ENCODE results near the gene SIX2. TPM values are rescaled to one million over a fixed set of nuclear protein-coding genes. Genes with fewer than 3 reads are reported as not detected.
"Not testable (repeated sequence)": the region's sequence is repeated elsewhere in the genome, so short reads cannot be mapped to it uniquely, and the experiment has no call there.

SIX2 gene
- polyA plus RNA-seq, 1 donor = 0.03 TPM

GRCh38 chr2:45042401-45042800 lies 33.1 kb upstream of the SIX2 start:
- Histone ChIP-seq H3K4me1 (ENCODE audit: control insufficient read depth, insufficient read depth, low read length) (no peaks in the 10 kb centered on the region), H3K27me3 (ENCODE audit: control insufficient read depth, insufficient read depth, low read length) (peaks cover 25% of the 10 kb centered on the region), H3K36me3 (ENCODE audit: control insufficient read depth, insufficient read depth, low read length) (no peaks in the 10 kb centered on the region), H3K4me3 (ENCODE audit: low read length) (no peak overlapping the region), H3K9me3 (ENCODE audit: control insufficient read depth, low read depth, low read length) (no peaks in the 10 kb centered on the region), H3K27ac (ENCODE audit: low read length) (no peak overlapping the region)
- no peak for DNase-seq
- WGBS (ENCODE audit: insufficient coverage, low lambda C conversion rate) = 80% methylated on average over 1 of the region's 2 CpGs

- Histone ChIP-seq H3K9me3 (ENCODE audit: control insufficient read depth, low read depth, low read length) (no peaks in the 10 kb centered on the region), H3K27ac (ENCODE audit: low read length) (no peak overlapping the region), H3K4me1 (ENCODE audit: control insufficient read depth, insufficient read depth, low read length) (no peaks in the 10 kb centered on the region), H3K4me3 (ENCODE audit: low read length) (no peak overlapping the region), H3K27me3 (ENCODE audit: control insufficient read depth, insufficient read depth, low read length) (peaks cover 14% of the 10 kb centered on the region), H3K36me3 (ENCODE audit: control insufficient read depth, insufficient read depth, low read length) (no peaks in the 10 kb centered on the region)
- no peak for DNase-seq
These were observed 31.5 kb upstream of the SIX2 start for GRCh38 chr2:45040786-45041185.

GRCh38 chr2:45039804-45040203 lies 30.6 kb upstream of the SIX2 start:
- H3K4me3 ChIP-seq (ENCODE audit: low read length); H3K27ac ChIP-seq (ENCODE audit: low read length); DNase-seq; H3K36me3 ChIP-seq (ENCODE audit: control insufficient read depth, insufficient read depth, low read length); H3K4me1 ChIP-seq (ENCODE audit: control insufficient read depth, insufficient read depth, low read length); H3K9me3 ChIP-seq (ENCODE audit: control insufficient read depth, low read depth, low read length): not testable (repeated sequence)
- H3K27me3 ChIP-seq (ENCODE audit: control insufficient read depth, insufficient read depth, low read length) = peaks cover 12% of the 10 kb centered on the region
- WGBS (ENCODE audit: insufficient coverage, low lambda C conversion rate) = no CpG with 5 or more reads among the region's 5 CpGs

GRCh38 chr2:45038861-45039260 lies 29.6 kb upstream of the SIX2 start:
- H3K27me3 ChIP-seq (ENCODE audit: control insufficient read depth, insufficient read depth, low read length) = peaks cover 12% of the 10 kb centered on the region
- H3K9me3 ChIP-seq (ENCODE audit: control insufficient read depth, low read depth, low read length); H3K4me3 ChIP-seq (ENCODE audit: low read length); DNase-seq; H3K27ac ChIP-seq (ENCODE audit: low read length); H3K36me3 ChIP-seq (ENCODE audit: control insufficient read depth, insufficient read depth, low read length); H3K4me1 ChIP-seq (ENCODE audit: control insufficient read depth, insufficient read depth, low read length): not testable (repeated sequence)
- WGBS (ENCODE audit: insufficient coverage, low lambda C conversion rate) = no CpG with 5 or more reads among the region's 5 CpGs

GRCh38 chr2:45033302-45033701 lies 24.1 kb upstream of the SIX2 start:
- DNase-seq = no peak
- no peak overlapping the region for H3K27ac ChIP-seq (ENCODE audit: low read length)
- WGBS (ENCODE audit: insufficient coverage, low lambda C conversion rate) = 100% methylated on average over 1 of the region's 4 CpGs
- no peaks in the 10 kb centered on the region for H3K36me3 ChIP-seq (ENCODE audit: control insufficient read depth, insufficient read depth, low read length)
- H3K4me1 ChIP-seq (ENCODE audit: control insufficient read depth, insufficient read depth, low read length) = no peaks in the 10 kb centered on the region
- H3K27me3 ChIP-seq (ENCODE audit: control insufficient read depth, insufficient read depth, low read length) = peaks cover 22% of the 10 kb centered on the region
- no peaks in the 10 kb centered on the region for H3K9me3 ChIP-seq (ENCODE audit: control insufficient read depth, low read depth, low read length)
- H3K4me3 ChIP-seq (ENCODE audit: low read length) = no peak overlapping the region

GRCh38 chr2:45031028-45031427 lies 21.8 kb upstream of the SIX2 start:
- Histone ChIP-seq H3K4me3 (ENCODE audit: low read length) (no peak overlapping the region), H3K4me1 (ENCODE audit: control insufficient read depth, insufficient read depth, low read length) (no peaks in the 10 kb centered on the region), H3K27me3 (ENCODE audit: control insufficient read depth, insufficient read depth, low read length) (peaks cover 34% of the 10 kb centered on the region), H3K36me3 (ENCODE audit: control insufficient read depth, insufficient read depth, low read length) (no peaks in the 10 kb centered on the region), H3K27ac (ENCODE audit: low read length) (no peak overlapping the region), H3K9me3 (ENCODE audit: control insufficient read depth, low read depth, low read length) (no peaks in the 10 kb centered on the region)
- DNase-seq = no peak
- WGBS (ENCODE audit: insufficient coverage, low lambda C conversion rate) = no CpG with 5 or more reads among the region's 3 CpGs

GRCh38 chr2:45030553-45030952 lies 21.3 kb upstream of the SIX2 start:
- no peak for DNase-seq
- H3K36me3 ChIP-seq (ENCODE audit: control insufficient read depth, insufficient read depth, low read length) = no peaks in the 10 kb centered on the region
- 95% methylated on average over 1 of the region's 4 CpGs for whole genome bisulfite sequencing (ENCODE audit: insufficient coverage, low lambda C conversion rate)
- no peak overlapping the region for H3K27ac ChIP-seq (ENCODE audit: low read length)
- no peaks in the 10 kb centered on the region for H3K4me1 ChIP-seq (ENCODE audit: control insufficient read depth, insufficient read depth, low read length)
- no peak overlapping the region for H3K4me3 ChIP-seq (ENCODE audit: low read length)
- no peaks in the 10 kb centered on the region for H3K9me3 ChIP-seq (ENCODE audit: control insufficient read depth, low read depth, low read length)
- H3K27me3 ChIP-seq (ENCODE audit: control insufficient read depth, insufficient read depth, low read length) = peaks cover 37% of the 10 kb centered on the region

GRCh38 chr2:45029215-45029614 lies 20.0 kb upstream of the SIX2 start:
- Histone ChIP-seq H3K4me3 (ENCODE audit: low read length) (no peak overlapping the region), H3K27ac (ENCODE audit: low read length) (no peak overlapping the region), H3K27me3 (ENCODE audit: control insufficient read depth, insufficient read depth, low read length) (peaks cover 48% of the 10 kb centered on the region), H3K9me3 (ENCODE audit: control insufficient read depth, low read depth, low read length) (no peaks in the 10 kb centered on the region), H3K36me3 (ENCODE audit: control insufficient read depth, insufficient read depth, low read length) (no peaks in the 10 kb centered on the region), H3K4me1 (ENCODE audit: control insufficient read depth, insufficient read depth, low read length) (no peaks in the 10 kb centered on the region)
- 57% methylated on average over 1 of the region's 6 CpGs for WGBS (ENCODE audit: insufficient coverage, low lambda C conversion rate)
- no peak for DNase-seq

- no peak overlapping the region for H3K27ac ChIP-seq (ENCODE audit: low read length)
- no peaks in the 10 kb centered on the region for H3K36me3 ChIP-seq (ENCODE audit: control insufficient read depth, insufficient read depth, low read length)
- no CpG with 5 or more reads among the region's 1 CpG for WGBS (ENCODE audit: insufficient coverage, low lambda C conversion rate)
- no peak for DNase-seq
- H3K9me3 ChIP-seq (ENCODE audit: control insufficient read depth, low read depth, low read length) = no peaks in the 10 kb centered on the region
- peaks cover 50% of the 10 kb centered on the region for H3K27me3 ChIP-seq (ENCODE audit: control insufficient read depth, insufficient read depth, low read length)
- H3K4me3 ChIP-seq (ENCODE audit: low read length) = no peak overlapping the region
- no peaks in the 10 kb centered on the region for H3K4me1 ChIP-seq (ENCODE audit: control insufficient read depth, insufficient read depth, low read length)
These were observed 19.0 kb upstream of the SIX2 start for GRCh38 chr2:45028276-45028675.

- Histone ChIP-seq H3K9me3 (ENCODE audit: control insufficient read depth, low read depth, low read length) (no peaks in the 10 kb centered on the region), H3K36me3 (ENCODE audit: control insufficient read depth, insufficient read depth, low read length) (no peaks in the 10 kb centered on the region), H3K27me3 (ENCODE audit: control insufficient read depth, insufficient read depth, low read length) (peaks cover 59% of the 10 kb centered on the region), H3K4me3 (ENCODE audit: low read length) (no peak overlapping the region), H3K4me1 (ENCODE audit: control insufficient read depth, insufficient read depth, low read length) (no peaks in the 10 kb centered on the region), H3K27ac (ENCODE audit: low read length) (no peak overlapping the region)
- no peak for DNase-seq
- no CpG with 5 or more reads among the region's 4 CpGs for WGBS (ENCODE audit: insufficient coverage, low lambda C conversion rate)
These were observed 17.7 kb upstream of the SIX2 start for GRCh38 chr2:45026924-45027450.

GRCh38 chr2:45024600-45025291 lies 15.5 kb upstream of the SIX2 start:
- DNase-seq = no peak
- no peak overlapping the region for H3K4me3 ChIP-seq (ENCODE audit: low read length)
- no peaks in the 10 kb centered on the region for H3K9me3 ChIP-seq (ENCODE audit: control insufficient read depth, low read depth, low read length)
- H3K4me1 ChIP-seq (ENCODE audit: control insufficient read depth, insufficient read depth, low read length) = no peaks in the 10 kb centered on the region
- peaks cover 65% of the 10 kb centered on the region for H3K27me3 ChIP-seq (ENCODE audit: control insufficient read depth, insufficient read depth, low read length)
- H3K27ac ChIP-seq (ENCODE audit: low read length) = no peak overlapping the region
- no CpG with 5 or more reads among the region's 7 CpGs for WGBS (ENCODE audit: insufficient coverage, low lambda C conversion rate)
- H3K36me3 ChIP-seq (ENCODE audit: control insufficient read depth, insufficient read depth, low read length) = no peaks in the 10 kb centered on the region
